K562 (cell line): ENCODE results near the gene RAD1. TPM values are rescaled to one million over a fixed set of nuclear protein-coding genes. Genes with fewer than 3 reads are reported as not detected.

Experiments
- BACH1 ChIP-seq: fragments of 200-800 bp; sonication (Bioruptor generic); IDR thresholded peaks from 2 replicates; pipeline ENCODE4 v1.6.1; 2016; ENCODE audit warnings: missing genetic modification characterization, missing compliant biosample characterization
- DEAF1 ChIP-seq: fragments of 450-650 bp; formaldehyde crosslinking; IDR thresholded peaks from 2 replicates; pipeline ENCODE4 v1.4.0; 2020; ENCODE audit warnings: mild to moderate bottlenecking, moderate library complexity
- EGR1 ChIP-seq: fragments of 450-650 bp; conservative IDR thresholded peaks from 2 replicates; pipeline ENCODE4 v1.6.1; 2017; ENCODE audit warnings: mild to moderate bottlenecking
- ERF ChIP-seq: fragments of 450-650 bp; formaldehyde crosslinking; IDR thresholded peaks from 2 replicates; pipeline ENCODE4 v1.4.0; 2020; ENCODE audit warnings: mild to moderate bottlenecking, mixed read lengths
- ETV6 ChIP-seq, 3 experiments: fragments of 150-350 bp in 1 of 3; sonication (generic) in 1 of 3; formaldehyde crosslinking in 1 of 3; IDR thresholded peaks; 2 replicates each; pipeline versions ENCODE4 v1.6.1 to v1.8.0; 2014 to 2022; ENCODE audit warnings: borderline replicate concordance in 2 of 3, low read depth in 2 of 3, antibody characterized with exemption in 1 of 3, low read length in 1 of 3, mild to moderate bottlenecking in 1 of 3, missing genetic modification reagents in 1 of 3
- GABPB2 ChIP-seq: fragments of 250-450 bp; sonication (Bioruptor Pico); conservative IDR thresholded peaks from 2 replicates; pipeline ENCODE4 v1.5.1; 2021; ENCODE audit warnings: mild to moderate bottlenecking
- MNT ChIP-seq, 2 experiments: fragments of 450-650 bp; conservative IDR thresholded peaks; 2 replicates each; pipeline ENCODE4 v1.6.1; 2017; ENCODE audit warnings: mild to moderate bottlenecking in 2 of 2, moderate library complexity in 2 of 2
- NBN ChIP-seq: fragments of 450-650 bp; IDR thresholded peaks from 2 replicates; pipeline ENCODE4 v1.6.1; 2016; ENCODE audit warnings: low read depth, mild to moderate bottlenecking
- NCOA2 ChIP-seq, 2 experiments: fragments of 450-650 bp; IDR thresholded peaks; 2 replicates each; pipeline ENCODE4 v1.6.1; 2018; ENCODE audit warnings: mild to moderate bottlenecking in 2 of 2, moderate library complexity in 1 of 2; ENCODE audit not compliant: partially characterized antibody in 2 of 2
- NR4A1 ChIP-seq, 2 experiments: fragments of 250-450 bp in 1 of 2; fragments of 450-650 bp in 1 of 2; sonication (Bioruptor Pico) in 1 of 2; IDR thresholded peaks; 2 replicates each; pipeline versions ENCODE4 v1.4.0 to v1.6.1; 2016 to 2020; ENCODE audit warnings: mild to moderate bottlenecking in 2 of 2, missing compliant biosample characterization in 1 of 2, missing genetic modification characterization in 1 of 2, moderate library complexity in 1 of 2
- PTTG1 ChIP-seq: fragments of 450-650 bp; IDR thresholded peaks from 2 replicates; pipeline ENCODE4 v1.6.1; 2016; ENCODE audit warnings: low read depth, mild to moderate bottlenecking, missing genetic modification characterization, missing compliant biosample characterization
- RBM15 ChIP-seq: fragments of 200-400 bp; formaldehyde crosslinking; IDR thresholded peaks from 2 replicates; pipeline ENCODE4 v1.6.1; 2018; ENCODE audit warnings: mild to moderate bottlenecking, low read length, moderate library complexity; ENCODE audit not compliant: insufficient read depth
- SMAD4 ChIP-seq: fragments of 250-450 bp; sonication (Bioruptor Pico); conservative IDR thresholded peaks from 2 replicates; pipeline ENCODE4 v1.8.0; 2021; ENCODE audit warnings: inconsistent platforms, mild to moderate bottlenecking, moderate library complexity
- ZBTB49 ChIP-seq: sonication (generic); formaldehyde crosslinking; IDR thresholded peaks from 2 replicates; pipeline ENCODE4 v1.8.0; 2022; ENCODE audit warnings: missing genetic modification reagents, mild to moderate bottlenecking, borderline replicate concordance
- ZNF785 ChIP-seq: fragments of 250-450 bp; sonication (Bioruptor Pico); IDR thresholded peaks from 2 replicates; pipeline ENCODE4 v1.4.0; 2020; ENCODE audit warnings: mild to moderate bottlenecking
- polyA plus RNA-seq, 8 experiments: library from polyadenylated mRNA; depleted of rRNA in 4 of 8; stranded (reverse) in 5 of 8; unstranded in 3 of 8; fragments of >200 nt; fragmentation: Nextera tagmentation in 2 of 8; fragmentation: Illumina TruSeq in 1 of 8; extraction: Ambion mirVana in 2 of 8; extraction: Trizol in 1 of 8; gene quantifications; 2 replicates each; pipeline versions ENCODE4 v1.2.1 to v1.2.3, GENCODE V29; 2011 to 2014; ENCODE audit warnings: inconsistent platforms in 1 of 8, missing spikeins in 1 of 8
- total RNA-seq, 7 experiments: library from RNA; depleted of rRNA in 6 of 7; stranded (reverse); fragments of >200 nt in 6 of 7; fragmentation: Illumina TruSeq in 2 of 7; extraction: Trizol in 2 of 7; gene quantifications; 2 replicates each; pipeline versions ENCODE4 v1.2.1 to v1.2.3, GENCODE V29; 2011 to 2021; ENCODE audit warnings: low replicate concordance in 1 of 7
- TF ChIP-seq, protein P1 (sequence below): fragments of 250-450 bp; sonication (Bioruptor Pico); IDR thresholded peaks from 2 replicates; pipeline ENCODE4 v1.5.0; 2020; ENCODE audit warnings: mild to moderate bottlenecking, borderline replicate concordance
- TF ChIP-seq, protein P2 (sequence below): sonication (generic); formaldehyde crosslinking; IDR thresholded peaks from 2 replicates; pipeline ENCODE4 v1.8.0; 2022; ENCODE audit warnings: mild to moderate bottlenecking, missing genetic modification reagents

The RAD1 gene
- total and polyA plus RNA-seq, 9 of the 15 experiments (the other 6 are each of a cell fraction or from before 2014, with no cell fraction given): 44.5 to 148 (median 60.8) TPM

GRCh38 chr5:34915139-34915855, at the start of gene RAD1, which contains the start of gene BRIX1 (continued):
- no peak for TF ChIP-seq BACH1 (tag)
- no peak for TF ChIP-seq NR4A1 (CRISPR knock-in tag; IDR thresholded peaks at IDR 0.05)
- 0 out of 2 replicates have a peak, but pooled peaks have one; percentile 38 for TF ChIP-seq NR4A1 (tag; IDR thresholded peaks at IDR 0.05)
- TF ChIP-seq, protein P1, sequence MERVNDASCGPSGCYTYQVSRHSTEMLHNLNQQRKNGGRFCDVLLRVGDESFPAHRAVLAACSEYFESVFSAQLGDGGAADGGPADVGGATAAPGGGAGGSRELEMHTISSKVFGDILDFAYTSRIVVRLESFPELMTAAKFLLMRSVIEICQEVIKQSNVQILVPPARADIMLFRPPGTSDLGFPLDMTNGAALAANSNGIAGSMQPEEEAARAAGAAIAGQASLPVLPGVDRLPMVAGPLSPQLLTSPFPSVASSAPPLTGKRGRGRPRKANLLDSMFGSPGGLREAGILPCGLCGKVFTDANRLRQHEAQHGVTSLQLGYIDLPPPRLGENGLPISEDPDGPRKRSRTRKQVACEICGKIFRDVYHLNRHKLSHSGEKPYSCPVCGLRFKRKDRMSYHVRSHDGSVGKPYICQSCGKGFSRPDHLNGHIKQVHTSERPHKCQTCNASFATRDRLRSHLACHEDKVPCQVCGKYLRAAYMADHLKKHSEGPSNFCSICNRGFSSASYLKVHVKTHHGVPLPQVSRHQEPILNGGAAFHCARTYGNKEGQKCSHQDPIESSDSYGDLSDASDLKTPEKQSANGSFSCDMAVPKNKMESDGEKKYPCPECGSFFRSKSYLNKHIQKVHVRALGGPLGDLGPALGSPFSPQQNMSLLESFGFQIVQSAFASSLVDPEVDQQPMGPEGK (CRISPR knock-in tag): no peak
- no peak for TF ChIP-seq NCOA2 (IDR thresholded peaks at IDR 0.05; ENCODE audit: partially characterized antibody in 2 of 2)
- peak; percentile 92 to 97 for TF ChIP-seq MNT (conservative IDR thresholded peaks at IDR 0.05)
- TF ChIP-seq ZBTB49 (CRISPR knock-in tag): no peak
- TF ChIP-seq PTTG1 (tag): no peak
- no peak for TF ChIP-seq RBM15
- peak; percentile 36; the same call in 1 of the 2 replicates for TF ChIP-seq ERF (CRISPR knock-in tag)
- TF ChIP-seq GABPB2 (CRISPR knock-in tag): no peak
- no peak; a peak in 1 of 4 replicates for TF ChIP-seq ETV6 (IDR thresholded peaks at IDR 0.05; ENCODE audit: borderline replicate concordance in 1 of 2, low read depth in 2 of 2, low read length in 1 of 2)
- TF ChIP-seq ETV6 (CRISPR knock-in tag; IDR thresholded peaks at IDR 0.05; ENCODE audit: borderline replicate concordance): no peak
- TF ChIP-seq DEAF1 (CRISPR knock-in tag): no peak
- peak; percentile 89 for TF ChIP-seq SMAD4 (CRISPR knock-in tag)
- TF ChIP-seq NBN: peak; percentile 82; the same call in 1 of the 2 replicates
- TF ChIP-seq EGR1: peak; percentile 94
- no peak for TF ChIP-seq ZNF785
- TF ChIP-seq, protein P2, sequence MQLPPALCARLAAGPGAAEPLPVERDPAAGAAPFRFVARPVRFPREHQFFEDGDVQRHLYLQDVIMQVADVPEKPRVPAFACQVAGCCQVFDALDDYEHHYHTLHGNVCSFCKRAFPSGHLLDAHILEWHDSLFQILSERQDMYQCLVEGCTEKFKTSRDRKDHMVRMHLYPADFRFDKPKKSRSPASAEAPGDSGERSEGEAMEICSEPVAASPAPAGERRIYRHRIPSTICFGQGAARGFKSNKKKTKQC (CRISPR knock-in tag): no peak; the same call in 1 of the 2 replicates
